HK-2 (cell line): Measurements from ENCODE around the gene PRELP.
"Not testable (repeated sequence)": the region's sequence is repeated elsewhere in the genome, so short reads cannot be mapped to it uniquely, and the experiment has no call there.

ENCODE experiments used
- DNase-seq: peaks from one replicate; pipeline ENCODE4 v3.0.0-alpha.2; 2018; ENCODE audit not compliant: unreplicated experiment

Gene PRELP

DNA sequence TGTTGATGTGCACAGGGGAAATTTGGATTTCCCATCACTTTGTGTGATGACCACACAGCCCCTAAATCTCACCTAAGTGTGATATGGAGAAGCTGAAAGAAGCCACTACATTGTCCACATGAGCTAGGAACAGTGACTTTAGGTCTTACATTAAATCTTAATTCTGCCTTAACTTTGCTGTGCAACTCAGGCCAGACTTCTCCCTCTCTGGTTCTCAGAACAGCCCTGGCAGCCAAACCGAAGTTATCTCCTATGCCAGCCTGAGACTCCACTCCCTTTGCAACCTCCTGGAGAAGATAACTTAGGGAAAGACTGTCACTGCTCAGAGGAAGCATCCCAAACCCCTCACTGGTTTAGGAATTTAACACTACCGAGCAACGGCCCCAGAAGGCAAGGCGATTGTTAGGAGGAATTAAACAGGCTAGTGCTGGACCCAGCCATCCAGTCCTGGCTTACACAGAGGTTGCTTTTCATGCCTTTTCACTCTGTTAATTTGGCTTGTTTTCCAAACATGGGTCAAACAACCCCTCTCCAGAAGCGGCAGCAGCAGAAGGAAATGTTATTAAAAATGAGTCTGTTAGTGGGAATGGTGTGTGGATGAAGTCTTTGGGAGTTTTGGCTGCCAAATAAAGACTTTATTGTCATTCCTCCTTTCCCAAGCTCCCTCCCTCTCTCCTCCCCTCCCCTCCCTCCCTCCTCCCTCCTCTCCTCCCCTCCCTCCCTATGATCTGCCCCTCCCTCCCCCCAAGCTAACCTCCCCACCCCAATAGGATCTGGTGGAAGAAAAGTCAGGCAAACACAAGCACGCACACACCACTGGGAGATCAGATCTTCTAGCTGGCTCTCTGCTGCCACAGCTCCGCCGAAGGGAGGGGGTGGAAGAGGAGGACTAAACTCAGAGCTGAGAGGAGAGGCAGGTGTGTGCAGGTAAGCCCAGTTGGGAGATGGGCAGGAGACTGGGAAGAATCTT is at the start of gene PRELP:
Gene PRELP, plus strand, starts transcription at position 795 of the 970 bp plus-strand sequence. CDS start 7,379 bp downstream, outside the sequence.
- DNase-seq, result no peak

DNA sequence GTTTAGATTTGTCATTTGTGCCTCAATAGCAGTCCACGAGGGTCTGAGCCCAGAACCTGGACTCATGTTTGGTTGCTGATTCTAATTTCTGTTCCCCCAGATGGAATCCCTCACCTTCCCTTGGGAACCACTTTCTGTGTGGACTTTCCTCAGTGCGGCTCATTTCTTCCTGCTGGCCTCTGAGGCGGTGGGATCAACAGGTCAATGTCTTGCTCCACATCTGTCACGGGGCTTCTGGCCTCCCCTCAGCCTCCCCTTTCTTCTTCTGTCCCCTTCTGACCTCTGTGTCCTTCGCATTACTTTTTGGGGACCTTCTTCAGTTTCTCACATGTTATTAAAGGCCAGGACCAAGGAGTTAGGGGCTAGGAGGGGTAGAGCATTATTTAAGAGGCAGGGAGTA is 49.2 kb upstream of the PRELP start:
- no peak for DNase-seq

DNA sequence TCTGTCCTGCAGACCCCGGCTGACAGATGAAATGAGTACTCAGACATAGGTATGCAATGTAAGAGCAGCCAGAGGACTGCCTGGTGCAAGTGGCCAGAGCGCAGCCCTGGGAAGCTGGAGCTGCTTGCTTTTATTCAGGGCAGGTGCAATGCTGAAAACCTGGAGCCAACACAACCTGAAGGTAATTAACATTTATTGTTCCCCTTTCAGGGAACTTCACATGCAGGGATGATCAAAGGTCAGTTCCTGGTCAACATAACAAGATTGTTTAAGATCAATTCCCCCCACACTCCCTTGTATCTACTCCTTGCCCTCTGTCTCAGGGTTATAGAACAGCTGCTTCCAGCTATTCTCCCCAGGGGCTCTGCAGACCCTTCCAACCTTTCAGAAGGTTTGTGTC is 48.7 kb upstream of the PRELP start:
- DNase-seq, result no peak

DNA sequence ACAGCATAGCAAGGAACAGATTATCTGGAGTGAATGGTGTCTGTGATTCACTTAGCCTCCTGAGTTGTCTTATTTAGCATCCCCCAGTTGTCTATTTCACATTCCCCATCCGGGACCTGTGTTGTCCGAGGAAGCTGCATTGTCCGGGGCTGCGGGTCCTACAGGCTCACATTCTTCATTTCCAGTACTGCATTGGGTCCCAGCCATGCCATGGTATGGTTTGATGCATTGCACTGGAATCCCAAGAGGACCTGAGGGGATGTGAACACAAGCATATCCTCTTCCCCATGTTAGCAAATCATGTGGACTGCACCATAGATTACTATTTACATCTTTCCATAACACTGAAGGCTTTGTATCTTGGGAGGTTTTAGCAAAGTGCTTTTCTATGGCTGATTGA is 48.2 kb upstream of the PRELP start:
- no peak for DNase-seq

DNA sequence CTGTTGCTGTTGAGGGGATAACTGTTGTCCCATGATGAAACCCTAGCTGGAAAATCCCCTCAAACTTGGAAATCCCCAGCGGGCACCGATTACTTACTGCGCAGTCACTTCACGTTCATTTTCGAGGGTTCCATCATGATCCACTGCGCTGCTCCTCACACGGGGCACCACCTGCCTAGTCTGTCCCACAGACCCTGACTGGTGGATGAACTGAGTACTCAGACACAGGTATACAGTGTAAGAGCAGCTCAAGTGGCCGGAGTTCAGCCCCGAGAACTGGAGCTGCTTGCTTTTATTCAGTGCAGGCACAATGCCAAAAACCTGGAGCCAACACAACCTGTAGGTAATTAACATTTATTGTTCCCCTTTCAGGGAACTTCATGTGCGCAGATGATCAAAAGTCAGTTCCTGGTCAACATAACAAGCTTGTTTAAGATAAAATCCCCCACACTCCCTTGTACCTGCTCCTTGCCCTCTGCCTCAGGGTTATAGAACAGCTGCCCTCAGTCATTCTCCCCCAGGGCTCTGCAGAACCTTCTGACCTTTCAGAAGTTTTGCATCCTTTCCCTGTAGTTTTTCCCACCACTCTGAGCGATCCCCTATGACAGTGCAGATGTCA is 46.5 kb upstream of the PRELP start:
- DNase-seq, result no peak

DNA sequence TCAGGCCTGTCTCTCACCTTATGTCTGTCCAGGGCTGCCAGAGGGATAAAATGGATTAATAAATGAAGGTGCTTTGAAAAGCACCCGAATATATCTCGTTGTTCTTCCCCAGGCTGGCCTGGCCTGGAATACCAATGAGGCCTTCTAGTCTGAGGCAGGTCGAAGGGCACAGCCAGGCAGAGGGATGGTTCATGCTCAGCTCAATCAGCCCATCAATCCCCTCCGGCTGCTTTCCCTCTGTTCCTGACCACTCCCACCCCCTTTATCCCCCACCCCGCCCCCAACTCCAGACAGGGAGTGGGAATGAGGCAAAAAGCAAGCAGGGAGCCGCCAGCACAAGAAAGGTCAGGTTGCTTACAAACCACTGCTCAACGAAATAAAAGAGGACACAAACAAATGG is 40.0 kb upstream of the PRELP start:
- no peak for DNase-seq

DNA sequence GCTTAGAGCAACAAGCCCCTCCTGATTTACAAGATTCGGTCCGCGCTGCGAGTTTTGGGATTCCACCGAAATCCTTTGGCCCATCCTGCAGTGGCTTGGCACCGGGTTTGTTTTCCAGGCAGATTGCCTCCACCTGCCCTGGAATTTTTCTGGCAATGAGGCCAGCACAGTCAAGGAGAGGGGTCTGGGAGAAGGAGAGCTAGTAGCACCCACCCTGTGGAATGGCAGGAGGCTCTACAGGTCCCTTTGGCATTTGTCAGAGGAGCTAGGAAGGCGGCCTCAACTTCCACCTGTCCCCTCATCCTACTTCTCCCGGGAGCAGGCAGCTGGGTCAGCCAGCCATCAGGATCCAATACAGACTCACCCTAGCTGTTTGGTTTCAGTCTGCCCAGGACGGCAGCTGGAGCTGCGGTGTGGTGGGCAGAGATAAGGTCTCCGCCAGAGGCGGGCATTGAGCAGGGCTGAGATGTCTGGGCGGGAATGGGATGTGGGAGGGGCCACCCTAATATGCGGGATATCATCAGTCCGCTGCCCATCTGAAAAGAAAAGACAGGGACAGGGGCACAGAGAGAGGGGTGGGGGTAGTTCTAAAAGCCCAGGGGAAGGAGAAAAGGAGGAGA is 37.8 kb upstream of the PRELP start:
- DNase-seq, result no peak

DNA sequence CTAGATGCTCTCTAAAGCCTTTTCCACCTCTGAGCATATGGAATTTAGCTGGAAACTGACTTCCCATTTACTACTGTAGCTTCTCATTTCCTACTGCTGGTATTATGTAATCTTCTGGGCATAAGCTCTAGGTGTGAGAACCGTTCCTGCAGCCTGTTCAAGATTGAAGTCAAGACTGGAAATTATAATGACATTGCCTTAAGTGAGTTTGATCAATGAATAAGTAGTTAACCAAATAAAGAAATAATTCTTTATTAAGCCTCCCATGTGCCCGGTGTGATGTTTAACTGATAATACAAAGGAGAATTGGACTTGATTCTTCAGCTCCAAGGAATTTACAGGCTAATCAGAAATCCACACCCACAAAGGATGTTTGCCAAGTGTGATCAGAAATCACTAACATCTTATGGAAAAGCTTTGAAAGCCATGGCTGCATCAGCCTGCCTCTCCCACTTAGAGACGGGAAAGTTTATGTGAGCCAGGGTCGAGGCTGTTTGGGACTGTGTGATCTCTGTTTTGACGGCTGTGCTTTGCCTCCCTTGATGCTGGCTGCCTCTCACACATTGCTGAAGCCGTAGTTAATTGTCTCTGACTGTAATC is 36.4 kb upstream of the PRELP start:
- DNase-seq, result no peak

DNA sequence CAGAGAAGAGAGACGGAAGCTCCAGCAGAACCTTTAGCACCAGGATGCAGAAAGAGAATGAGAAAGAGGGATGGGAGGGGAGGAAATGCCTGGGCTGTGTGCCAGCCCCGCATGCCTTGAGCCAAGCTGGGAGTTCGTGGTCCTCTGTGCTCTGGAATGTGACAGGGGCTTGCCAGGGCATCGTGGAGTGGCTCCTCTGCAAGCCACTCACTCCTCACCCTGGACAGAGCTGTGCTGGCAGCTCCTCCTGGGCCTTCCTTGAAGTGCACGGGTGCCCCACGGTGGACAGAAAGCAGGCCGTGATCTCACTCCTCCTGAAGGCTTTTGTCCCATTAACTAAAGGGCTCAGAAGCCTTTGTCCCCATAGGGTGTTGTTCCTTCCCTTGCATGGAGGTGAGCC is 34.8 kb upstream of the PRELP start:
- DNase-seq, result peak; percentile 50

DNA sequence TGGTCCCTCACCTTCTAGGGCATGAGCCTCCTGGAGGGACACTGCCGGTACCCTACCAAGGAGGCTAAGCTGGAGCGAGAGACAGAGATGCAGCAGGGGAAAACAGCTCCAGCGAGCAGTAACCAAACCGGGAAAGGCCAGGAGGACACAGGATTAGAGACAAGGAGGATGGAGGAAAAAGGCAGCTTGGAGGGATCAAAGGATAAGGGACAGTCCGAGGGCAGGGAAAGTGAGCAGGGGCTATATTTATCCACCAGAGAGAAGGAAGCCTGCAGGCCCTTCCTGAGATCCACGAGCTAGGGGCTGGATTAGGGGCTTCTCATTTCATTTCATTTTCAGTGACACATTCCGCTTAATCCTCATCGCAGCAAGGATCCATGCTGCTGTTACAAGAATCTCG is 33.8 kb upstream of the PRELP start:
- no peak for DNase-seq

DNA sequence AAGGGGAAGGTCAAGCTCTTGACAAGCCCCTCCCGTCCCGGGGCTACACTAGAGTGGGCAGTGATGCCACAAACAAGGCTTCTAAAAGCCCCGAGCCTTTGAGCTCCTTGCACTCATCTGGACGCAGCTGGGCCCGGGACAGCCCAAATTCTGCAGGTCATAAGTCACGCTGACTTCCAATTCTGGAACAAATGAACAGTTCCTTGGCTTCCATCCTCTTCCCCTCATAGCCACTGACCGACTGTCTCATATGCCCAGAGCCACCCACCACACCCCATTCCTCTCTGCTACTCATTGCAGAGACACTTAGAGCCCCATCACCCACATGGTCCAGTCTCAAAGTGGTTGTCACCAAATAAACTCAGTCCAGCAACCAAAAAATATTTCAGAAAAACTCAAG is 32.8 kb upstream of the PRELP start:
- no peak for DNase-seq

DNA sequence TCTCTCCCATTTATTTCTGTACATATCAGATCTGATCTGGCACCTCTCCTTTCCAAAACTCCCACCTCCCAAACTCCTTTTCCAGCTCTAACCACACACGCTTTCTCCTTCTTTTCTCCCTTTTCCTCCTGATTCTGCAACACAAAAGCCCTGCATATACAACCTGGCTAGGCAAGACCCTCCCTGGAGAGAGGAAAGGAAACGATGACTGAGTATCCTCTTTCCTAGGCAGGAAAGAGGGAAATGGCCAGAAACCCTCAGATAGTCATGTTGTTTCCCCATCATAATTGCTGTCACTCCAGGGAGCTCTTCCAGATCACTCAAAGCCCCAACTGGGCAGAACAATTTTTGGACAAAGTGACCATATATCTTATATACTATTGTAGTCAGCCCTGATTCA is 32.3 kb upstream of the PRELP start:
- no peak for DNase-seq

DNA sequence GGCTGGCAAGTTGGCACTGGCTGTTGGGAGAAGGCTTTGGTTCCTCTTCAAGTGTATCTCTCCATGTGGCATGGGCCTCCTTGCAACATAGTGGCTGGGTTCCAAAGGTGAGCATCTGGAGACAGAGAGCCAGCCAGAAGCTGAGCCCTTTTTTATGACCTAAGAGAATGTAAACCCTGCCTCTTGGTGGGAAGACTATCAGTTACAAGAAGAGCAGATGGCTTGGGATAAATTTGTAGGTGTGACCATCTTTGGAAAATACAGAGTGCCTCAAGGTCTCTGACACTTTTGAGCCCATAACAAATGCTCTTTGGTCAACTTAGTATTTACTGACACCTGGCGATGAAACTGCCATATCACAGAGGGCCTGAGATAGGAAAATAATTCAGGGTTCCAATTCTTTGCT is 31.4 kb upstream of the PRELP start:
- DNase-seq, result no peak

DNA sequence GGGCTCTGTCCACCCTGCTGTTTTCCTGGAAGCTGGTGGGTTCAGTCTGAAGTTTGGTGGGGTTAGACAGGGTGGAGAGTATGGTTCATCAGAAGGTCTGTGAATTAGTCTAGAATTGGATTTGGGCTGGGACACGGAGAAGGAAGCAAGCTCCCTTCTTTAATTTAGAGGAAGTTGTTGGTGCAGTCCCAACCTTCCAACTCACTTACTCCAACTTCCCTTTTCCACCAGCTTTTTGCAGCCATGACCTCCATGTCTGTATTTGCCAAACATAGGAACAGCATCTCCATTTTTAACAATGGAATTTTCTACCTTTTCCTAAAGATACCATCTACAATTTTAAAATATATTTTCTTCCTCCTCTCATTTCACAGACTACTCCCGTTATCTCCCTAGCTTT is 28.5 kb upstream of the PRELP start:
- no peak for DNase-seq

DNA sequence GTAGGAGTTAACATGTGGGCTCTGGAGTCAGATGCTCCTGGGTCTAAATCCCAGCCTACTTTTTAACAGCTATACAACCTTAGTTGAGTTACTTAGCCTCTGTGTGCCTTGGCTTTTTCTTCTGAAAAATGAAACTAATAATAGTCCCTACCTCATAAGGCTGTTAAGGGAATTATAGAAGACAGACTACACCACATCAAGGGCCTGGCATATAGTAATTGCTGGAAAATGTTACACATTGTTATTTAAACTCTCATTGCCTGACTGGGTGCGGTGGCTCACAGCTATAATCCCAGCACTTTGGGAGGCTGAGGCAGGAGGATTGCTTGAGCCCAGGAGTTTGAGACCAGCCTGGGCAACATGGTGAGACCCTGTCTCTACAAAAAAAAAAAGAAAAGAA is 28.0 kb upstream of the PRELP start:
- DNase-seq, result not testable (repeated sequence)

DNA sequence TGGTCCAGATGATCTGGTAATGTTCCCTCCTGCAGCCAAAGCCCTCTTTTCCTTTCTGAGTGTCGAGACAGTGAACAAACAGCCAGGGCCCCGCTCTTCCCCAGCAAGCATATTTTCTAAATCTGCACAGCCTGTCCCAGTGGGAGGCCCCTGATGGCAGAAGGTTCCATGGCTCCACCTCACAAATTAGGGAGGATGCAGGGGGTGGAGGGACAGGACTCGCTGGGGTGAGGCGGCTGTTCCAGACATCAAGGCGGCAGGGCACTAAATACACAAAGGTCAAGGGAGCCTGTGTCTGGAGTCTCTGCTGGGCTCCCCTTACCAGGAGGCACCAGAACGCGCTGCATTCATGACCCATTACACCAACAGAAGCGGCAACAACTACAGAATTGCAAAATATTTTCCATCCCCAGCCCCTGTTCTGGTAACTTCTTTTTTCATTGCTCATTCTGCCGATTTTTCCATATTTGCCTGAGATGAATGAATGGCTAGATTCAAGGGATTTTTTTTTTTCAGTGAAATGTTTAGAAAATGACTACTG is 27.0 kb upstream of the PRELP start:
- no peak for DNase-seq

DNA sequence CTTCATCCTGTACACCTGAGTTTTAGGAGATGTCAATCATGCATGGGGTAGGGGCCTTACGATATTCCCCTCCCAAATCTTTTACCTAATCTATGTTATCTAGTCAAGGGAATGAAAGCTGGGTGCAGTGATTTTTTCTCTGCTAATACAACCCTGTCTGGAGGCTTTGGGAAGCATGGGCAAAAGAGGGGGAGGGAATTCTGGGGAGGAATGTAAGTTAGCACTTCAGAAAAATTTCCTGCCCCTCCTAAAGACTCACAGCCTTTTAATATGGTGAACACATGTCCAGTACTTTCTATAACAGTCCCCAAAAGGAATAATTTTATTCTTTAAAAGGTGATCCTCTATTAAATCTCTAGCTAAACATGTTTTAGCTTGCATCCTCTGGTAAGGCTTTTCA is 25.6 kb upstream of the PRELP start:
- no peak for DNase-seq

DNA sequence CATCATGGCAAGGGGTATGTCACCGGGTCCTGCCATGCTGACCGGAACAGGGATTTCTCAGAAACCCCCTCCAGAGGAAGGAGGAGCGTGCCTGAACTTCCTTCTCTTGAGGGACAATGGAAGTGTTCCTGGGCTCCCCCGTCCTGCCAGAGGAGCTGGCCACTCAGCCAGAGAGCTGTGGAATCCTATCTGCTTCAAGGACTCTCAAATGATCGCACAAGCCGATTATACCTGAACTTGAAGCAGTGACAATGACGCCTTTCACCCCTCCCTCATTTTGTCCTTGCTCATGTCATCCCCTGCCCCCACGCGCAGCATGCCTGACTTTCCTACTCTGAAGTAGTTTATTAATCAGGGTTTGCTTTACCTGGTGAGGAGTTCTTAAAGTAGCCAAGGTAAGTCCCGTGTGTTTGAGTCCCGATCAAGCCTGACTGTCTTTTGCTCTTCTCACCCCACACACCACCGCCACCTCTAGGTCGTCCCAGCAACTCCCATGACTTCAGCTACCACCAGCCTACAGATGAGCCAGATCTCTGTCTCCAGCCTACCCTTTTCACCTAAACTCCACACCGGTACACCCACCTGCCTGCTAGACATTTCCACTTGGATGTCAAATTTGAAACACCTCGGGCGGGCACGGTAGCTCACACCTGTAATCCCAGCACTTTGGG is 25.0 kb upstream of the PRELP start:
- no peak for DNase-seq

DNA sequence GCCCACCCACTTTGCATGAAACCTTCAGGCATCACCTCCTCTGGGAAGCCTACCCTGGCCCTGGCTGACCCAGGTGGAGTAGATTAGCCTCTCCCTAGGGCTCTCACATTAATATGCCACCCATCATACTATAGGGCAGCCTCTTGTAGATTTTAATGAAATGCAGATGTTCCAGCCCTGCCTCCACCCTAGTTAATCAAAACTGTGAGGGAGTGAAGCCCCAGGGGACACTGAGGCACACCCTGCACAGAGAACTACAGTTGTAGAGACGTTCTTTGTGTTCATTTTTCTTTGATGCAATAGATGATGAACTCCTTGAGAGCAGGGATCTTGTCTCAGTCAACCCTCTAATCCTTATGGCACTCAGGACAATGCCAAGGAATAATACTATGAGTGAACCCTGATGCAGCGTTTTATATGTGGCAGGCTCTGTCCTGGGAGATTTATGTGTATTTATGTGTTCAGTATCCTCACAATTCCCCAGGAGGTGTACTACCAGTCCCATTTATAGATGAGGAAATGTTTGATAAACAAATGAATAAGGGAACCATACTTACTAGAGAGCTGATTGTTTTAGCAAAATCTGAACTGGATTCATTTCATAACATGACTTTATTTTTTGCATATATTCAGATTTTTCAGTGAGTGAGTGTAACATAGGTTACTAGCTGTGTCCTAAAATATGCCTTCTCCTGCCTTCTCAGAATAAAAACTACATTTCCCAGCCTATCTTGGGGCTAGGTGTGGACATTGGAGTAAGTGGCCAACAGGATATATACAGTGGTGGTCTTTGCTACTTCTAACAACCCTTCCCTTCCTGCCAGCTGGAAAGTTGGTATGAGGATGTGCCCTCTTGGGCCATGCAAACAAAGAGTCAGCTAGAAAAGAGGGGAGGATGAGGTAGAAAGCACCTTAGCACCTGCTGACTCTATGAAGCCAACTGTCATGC is 23.5 kb upstream of the PRELP start:
- no peak for DNase-seq

DNA sequence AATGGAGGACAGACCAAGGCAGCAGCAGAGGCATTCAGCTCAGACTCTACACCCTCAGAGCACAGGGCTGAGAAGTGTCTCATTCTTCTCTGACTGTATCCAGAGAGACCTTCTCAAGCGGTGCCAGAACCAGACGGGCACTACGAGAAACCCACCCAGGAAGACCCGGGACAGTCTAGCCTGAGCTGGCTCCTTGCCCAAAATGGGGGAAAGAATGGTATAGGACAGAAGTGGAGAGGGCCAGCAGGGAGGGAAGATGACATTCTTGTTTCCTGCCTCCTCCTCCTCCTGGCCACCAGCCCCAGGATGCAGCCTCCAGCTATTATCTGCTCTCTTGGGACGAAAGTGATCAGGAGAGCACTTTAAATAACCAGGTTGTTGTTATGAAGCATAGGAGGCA is 22.6 kb upstream of the PRELP start:
- no peak for DNase-seq
